ENCODE measurements around the gene BANF1.

Gene BANF1

GRCh38 chr11:66001942-66002647, at the start of gene BANF1, which contains the start of gene EIF1AD:
Gene BANF1, plus strand, starts transcription at chr11:66002503. Its CDS starts 748 bp downstream, at chr11:66003251.
Gene EIF1AD, minus strand, starts transcription at chr11:66002157. Its CDS starts 1,768 bp downstream, at chr11:66000389.
- peak; percentile 86 to 87 for DNase-seq (ENCODE audit: low read depth in 2 of 2)

GRCh38 chr11:65953471-65953870, 48.8 kb upstream of the BANF1 start:
- no peak for DNase-seq (ENCODE audit: low read depth in 2 of 2)

GRCh38 chr11:65954771-65955170, 47.5 kb upstream of the BANF1 start:
- DNase-seq (ENCODE audit: low read depth in 2 of 2), result no peak

- DNase-seq (ENCODE audit: low read depth in 2 of 2), result no peak
Measured at GRCh38 chr11:65958291-65958690, 44.0 kb upstream of the BANF1 start.

- DNase-seq (ENCODE audit: low read depth in 2 of 2), result no peak
Measured at GRCh38 chr11:65958774-65959420, 43.4 kb upstream of the BANF1 start.

GRCh38 chr11:65960824-65961266, 41.5 kb upstream of the BANF1 start:
- no peak for DNase-seq (ENCODE audit: low read depth in 2 of 2)

- peak; percentile 92 to 93 for DNase-seq (ENCODE audit: low read depth in 2 of 2)
Measured at GRCh38 chr11:65961267-65962140, 40.8 kb upstream of the BANF1 start, which contains the start of gene SART1. Gene SART1, plus strand, starts transcription at chr11:65961734. Its CDS starts 47 bp downstream, at chr11:65961781.

- DNase-seq (ENCODE audit: low read depth in 2 of 2), result no peak
Measured at GRCh38 chr11:65962141-65962564, 40.1 kb upstream of the BANF1 start.

GRCh38 chr11:65964906-65965305, 37.4 kb upstream of the BANF1 start:
- DNase-seq (ENCODE audit: low read depth in 2 of 2), result no peak

- DNase-seq (ENCODE audit: low read depth in 2 of 2), result no peak
Measured at GRCh38 chr11:65965986-65966762, 36.1 kb upstream of the BANF1 start.

GRCh38 chr11:65967329-65967934, 34.9 kb upstream of the BANF1 start:
- DNase-seq (ENCODE audit: low read depth in 2 of 2), result no peak

GRCh38 chr11:65968600-65969482, 33.5 kb upstream of the BANF1 start:
- DNase-seq (ENCODE audit: low read depth in 2 of 2), result no peak

GRCh38 chr11:65972116-65972515, 30.2 kb upstream of the BANF1 start:
- no peak for DNase-seq (ENCODE audit: low read depth in 2 of 2)

GRCh38 chr11:65973439-65974110, 28.7 kb upstream of the BANF1 start:
- no peak for DNase-seq (ENCODE audit: low read depth in 2 of 2)

- DNase-seq (ENCODE audit: low read depth in 2 of 2), result no peak
Measured at GRCh38 chr11:65975771-65976170, 26.5 kb upstream of the BANF1 start.

GRCh38 chr11:65976216-65977176, 25.8 kb upstream of the BANF1 start:
- no peak for DNase-seq (ENCODE audit: low read depth in 2 of 2)

- no peak for DNase-seq (ENCODE audit: low read depth in 2 of 2)
Measured at GRCh38 chr11:65977621-65978390, 24.5 kb upstream of the BANF1 start.
